Suprapubic skin (tissue), 4 donors: ENCODE measurements around the gene FITM1.

Source experiments
- POLR2A ChIP-seq, 2 donors: fragments of 450-650 bp; IDR thresholded peaks; one replicate each; pipeline ENCODE4 v1.6.1; 2017; ENCODE audit warnings: antibody characterized with exemption in 2 of 2, mild to moderate bottlenecking in 2 of 2, moderate library complexity in 2 of 2
- POLR2AphosphoS5 ChIP-seq, 3 donors: sonication (generic); formaldehyde crosslinking; IDR thresholded peaks; one replicate each; pipeline ENCODE4 v1.6.1; 2017; ENCODE audit warnings: antibody characterized with exemption in 3 of 3
- TF ChIP-seq, protein P1 (sequence below), 2 donors: fragments of 200-600 bp in 1 of 2; fragments of 450-650 bp in 1 of 2; sonication (generic) in 1 of 2; IDR thresholded peaks; one replicate each; pipeline ENCODE4 v1.5.1; 2016 to 2019; ENCODE audit warnings: antibody characterized with exemption in 2 of 2, mild to moderate bottlenecking in 1 of 2, moderate library complexity in 1 of 2

DNA sequence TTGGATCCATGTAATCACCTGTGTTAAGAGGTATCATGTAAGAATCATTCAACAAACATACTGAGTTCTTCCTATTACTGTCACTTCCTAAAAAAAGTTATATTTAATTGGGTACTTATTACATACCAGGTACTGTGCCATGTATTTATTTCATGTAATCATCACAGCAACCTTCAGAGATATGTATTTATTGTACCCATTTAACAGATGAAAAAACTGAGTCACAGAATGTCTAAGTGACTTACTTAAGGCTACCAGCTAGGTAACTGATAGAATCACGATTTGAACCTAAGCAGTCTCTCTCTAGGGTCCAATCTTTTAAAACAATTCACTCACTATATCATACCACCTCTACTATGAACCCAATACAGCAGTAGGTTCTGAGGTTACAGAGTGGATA lies 14.0 kb downstream of the FITM1 start:
- TF ChIP-seq POLR2AphosphoS5 (IDR thresholded peaks at IDR 0.05) (no peak), POLR2A (IDR thresholded peaks at IDR 0.05) (no peak)
- TF ChIP-seq, protein P1, sequence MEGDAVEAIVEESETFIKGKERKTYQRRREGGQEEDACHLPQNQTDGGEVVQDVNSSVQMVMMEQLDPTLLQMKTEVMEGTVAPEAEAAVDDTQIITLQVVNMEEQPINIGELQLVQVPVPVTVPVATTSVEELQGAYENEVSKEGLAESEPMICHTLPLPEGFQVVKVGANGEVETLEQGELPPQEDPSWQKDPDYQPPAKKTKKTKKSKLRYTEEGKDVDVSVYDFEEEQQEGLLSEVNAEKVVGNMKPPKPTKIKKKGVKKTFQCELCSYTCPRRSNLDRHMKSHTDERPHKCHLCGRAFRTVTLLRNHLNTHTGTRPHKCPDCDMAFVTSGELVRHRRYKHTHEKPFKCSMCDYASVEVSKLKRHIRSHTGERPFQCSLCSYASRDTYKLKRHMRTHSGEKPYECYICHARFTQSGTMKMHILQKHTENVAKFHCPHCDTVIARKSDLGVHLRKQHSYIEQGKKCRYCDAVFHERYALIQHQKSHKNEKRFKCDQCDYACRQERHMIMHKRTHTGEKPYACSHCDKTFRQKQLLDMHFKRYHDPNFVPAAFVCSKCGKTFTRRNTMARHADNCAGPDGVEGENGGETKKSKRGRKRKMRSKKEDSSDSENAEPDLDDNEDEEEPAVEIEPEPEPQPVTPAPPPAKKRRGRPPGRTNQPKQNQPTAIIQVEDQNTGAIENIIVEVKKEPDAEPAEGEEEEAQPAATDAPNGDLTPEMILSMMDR (IDR thresholded peaks at IDR 0.05): no peak
